Mucosa of rectum (tissue), 2 donors: ENCODE data around the gene PSMA3.
A peak's percentile ranks its signal among the peaks of the same experiment; 100 is the strongest.

Experiments used
- H3K27ac ChIP-seq, 2 donors: one replicate each; pipeline ENCODE4 v1.7.0; 2013; ENCODE audit warnings: inconsistent platforms in 2 of 2, low read depth in 2 of 2, low read length in 2 of 2
- H3K27me3 ChIP-seq, 2 donors: one replicate each; pipeline ENCODE4 v1.7.0; 2013; ENCODE audit warnings: low read length in 2 of 2; ENCODE audit not compliant: control insufficient read depth in 2 of 2, insufficient read depth in 2 of 2
- H3K36me3 ChIP-seq, 2 donors: one replicate each; pipeline ENCODE4 v1.7.0; 2013; ENCODE audit warnings: low read length in 2 of 2; ENCODE audit not compliant: control insufficient read depth in 2 of 2, insufficient read depth in 2 of 2
- H3K4me1 ChIP-seq, 2 donors: one replicate each; pipeline ENCODE4 v1.7.0; 2013; ENCODE audit warnings: low read length in 2 of 2, mild to moderate bottlenecking in 1 of 2; ENCODE audit not compliant: control insufficient read depth in 2 of 2, insufficient read depth in 2 of 2
- H3K4me3 ChIP-seq, 2 donors: one replicate each; pipeline ENCODE4 v1.7.0; 2013; ENCODE audit warnings: low read length in 2 of 2
- H3K9ac ChIP-seq, 2 donors: one replicate each; pipeline ENCODE4 v1.7.0; 2013; ENCODE audit warnings: low read length in 2 of 2, low read depth in 1 of 2, mild to moderate bottlenecking in 1 of 2
- H3K9me3 ChIP-seq, 2 donors: one replicate each; pipeline ENCODE4 v1.7.0; 2013; ENCODE audit warnings: low read length in 2 of 2; ENCODE audit not compliant: control insufficient read depth in 2 of 2
- donor health status: healthy.
- donor health status: Normal muscosa, but diverticular disease.

The PSMA3 gene

GRCh38 chr14:58298477-58299400, 54.1 kb downstream of the PSMA3 start, which contains the start of gene ARID4A:
Gene ARID4A, plus strand, starts transcription at chr14:58298555. Its CDS starts 1,300 bp downstream, at chr14:58299855.
- H3K27me3 ChIP-seq: no peaks in the 10 kb centered on the region
- H3K4me1 ChIP-seq: peaks cover 6 to 10% of the 10 kb centered on the region in 2 donors
- H3K4me3 ChIP-seq: peak within 1 kb of the TSS; percentile 99 to 100
- H3K36me3 ChIP-seq: peaks cover 17 to 28% of the 10 kb centered on the region in 2 donors
- no peaks in the 10 kb centered on the region for H3K9me3 ChIP-seq
- peak within 1 kb of the TSS; percentile 98 for H3K9ac ChIP-seq
- H3K27ac ChIP-seq: peak within 1 kb of the TSS; percentile 97 to 100

- Histone ChIP-seq H3K4me3 (peak overlapping the region; percentile 99 to 100), H3K36me3 (peaks cover 10 to 20% of the 10 kb centered on the region in 2 donors), H3K4me1 (peaks cover 6 to 10% of the 10 kb centered on the region in 2 donors), H3K9me3 (no peaks in the 10 kb centered on the region), H3K27ac (peak overlapping the region; percentile 93 to 97), H3K9ac (peak overlapping the region; percentile 85 to 93), H3K27me3 (no peaks in the 10 kb centered on the region)
Measured at GRCh38 chr14:58299401-58300330, 55.0 kb downstream of the PSMA3 start.

- Histone ChIP-seq H3K4me3 (no peak overlapping the region), H3K9me3 (no peaks in the 10 kb centered on the region), H3K9ac (no peak overlapping the region), H3K4me1 (peaks cover 3 to 10% of the 10 kb centered on the region in 2 donors), H3K27me3 (no peaks in the 10 kb centered on the region), H3K27ac (no peak overlapping the region), H3K36me3 (peaks cover 22 to 25% of the 10 kb centered on the region in 2 donors)
Measured at GRCh38 chr14:58301416-58301815, 56.8 kb downstream of the PSMA3 start.

GRCh38 chr14:58305730-58306129, 61.1 kb downstream of the PSMA3 start:
- H3K4me1 ChIP-seq: no peaks in the 10 kb centered on the region
- H3K27ac ChIP-seq: no peak overlapping the region
- no peak overlapping the region for H3K9ac ChIP-seq
- H3K9me3 ChIP-seq: no peaks in the 10 kb centered on the region
- H3K36me3 ChIP-seq: peaks cover 29 to 41% of the 10 kb centered on the region in 2 donors
- H3K4me3 ChIP-seq: no peak overlapping the region
- no peaks in the 10 kb centered on the region for H3K27me3 ChIP-seq

GRCh38 chr14:58307597-58308316, 63.1 kb downstream of the PSMA3 start:
- peaks cover 26 to 42% of the 10 kb centered on the region in 2 donors for H3K36me3 ChIP-seq
- H3K27ac ChIP-seq: no peak overlapping the region
- H3K9ac ChIP-seq: no peak overlapping the region
- H3K4me1 ChIP-seq: no peaks in the 10 kb centered on the region
- no peaks in the 10 kb centered on the region for H3K9me3 ChIP-seq
- H3K27me3 ChIP-seq: no peaks in the 10 kb centered on the region
- H3K4me3 ChIP-seq: no peak overlapping the region

GRCh38 chr14:58309086-58309485, 64.4 kb downstream of the PSMA3 start:
- Histone ChIP-seq H3K27ac (no peak overlapping the region), H3K4me3 (no peak overlapping the region), H3K36me3 (peaks cover 26 to 41% of the 10 kb centered on the region in 2 donors), H3K9me3 (no peaks in the 10 kb centered on the region), H3K27me3 (no peaks in the 10 kb centered on the region), H3K4me1 (no peaks in the 10 kb centered on the region), H3K9ac (no peak overlapping the region)

- H3K27me3 ChIP-seq: no peaks in the 10 kb centered on the region
- H3K36me3 ChIP-seq: peaks cover 22% of the 10 kb centered on the region in 2 donors
- no peak overlapping the region for H3K27ac ChIP-seq
- H3K4me3 ChIP-seq: no peak overlapping the region
- no peak overlapping the region for H3K9ac ChIP-seq
- H3K4me1 ChIP-seq: no peaks in the 10 kb centered on the region
- H3K9me3 ChIP-seq: no peaks in the 10 kb centered on the region
Measured at GRCh38 chr14:58313699-58314098, 69.1 kb downstream of the PSMA3 start.

- Histone ChIP-seq H3K36me3 (peaks cover 19 to 31% of the 10 kb centered on the region in 2 donors), H3K9me3 (no peaks in the 10 kb centered on the region), H3K9ac (no peak overlapping the region), H3K4me3 (no peak overlapping the region), H3K4me1 (no peaks in the 10 kb centered on the region), H3K27me3 (no peaks in the 10 kb centered on the region), H3K27ac (no peak overlapping the region)
Measured at GRCh38 chr14:58315606-58316005, 71.0 kb downstream of the PSMA3 start.
